HG02870 (cell line): ENCODE measurements around the gene CBLB.

Experiments
- ATAC-seq: cut with Tn5 transposase; IDR thresholded peaks from one replicate; pipeline ENCODE4 v1.9.1; 2021; ENCODE audit warnings: mild to moderate bottlenecking, moderate library complexity; ENCODE audit not compliant: unreplicated experiment

Gene CBLB

DNA sequence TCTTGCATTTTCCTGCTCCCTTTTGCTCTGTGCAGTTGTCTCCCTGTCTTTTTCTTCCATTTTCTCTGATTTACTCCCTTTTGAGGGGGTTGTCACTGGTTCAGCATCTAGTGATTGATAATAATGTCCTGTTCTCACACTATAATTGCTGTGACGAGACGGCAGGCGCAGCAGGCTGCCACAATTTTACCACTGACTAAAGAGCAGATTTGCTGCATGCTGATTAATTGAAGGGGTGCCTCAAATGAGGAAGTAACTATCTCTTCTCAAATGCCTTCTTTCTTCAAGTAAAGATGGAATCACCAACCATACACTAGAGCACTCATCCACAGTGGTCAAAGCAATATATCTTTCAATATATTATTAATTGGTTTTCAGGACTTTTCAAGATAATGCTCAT lies 219.3 kb downstream of the CBLB start:
- ATAC-seq = no peak

- no peak for ATAC-seq
Measured at GRCh38 chr3:105647047-105647446, 221.8 kb downstream of the CBLB start.

- no peak for ATAC-seq
Measured at GRCh38 chr3:105639131-105639530, 229.7 kb downstream of the CBLB start.

- no peak for ATAC-seq
Measured at GRCh38 chr3:105634708-105635107, 234.1 kb downstream of the CBLB start.

GRCh38 chr3:105629718-105630117 lies 239.1 kb downstream of the CBLB start:
- ATAC-seq = no peak

GRCh38 chr3:105626739-105627138 lies 242.1 kb downstream of the CBLB start:
- ATAC-seq = no peak

DNA sequence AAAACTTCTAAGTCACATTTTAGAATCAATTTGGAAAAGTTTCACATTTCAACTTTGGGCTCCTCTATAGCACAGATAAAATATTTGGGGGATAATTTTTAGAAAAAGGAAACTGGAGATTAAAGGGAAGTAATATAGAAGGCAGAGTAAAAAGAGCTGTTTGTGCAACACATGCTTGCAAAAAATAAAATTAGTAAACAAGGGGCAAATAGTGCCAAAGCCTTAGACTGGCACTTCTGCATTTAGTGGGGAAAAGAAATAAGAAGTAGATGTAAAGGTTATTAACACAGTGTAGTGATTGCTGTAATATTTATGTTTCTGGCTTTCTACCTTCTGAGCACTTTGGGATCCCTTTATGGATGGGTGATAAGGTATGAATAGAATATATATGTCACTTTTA lies 246.6 kb downstream of the CBLB start:
- no peak for ATAC-seq

- no peak for ATAC-seq
Measured at GRCh38 chr3:105620236-105620635, 248.6 kb downstream of the CBLB start.

DNA sequence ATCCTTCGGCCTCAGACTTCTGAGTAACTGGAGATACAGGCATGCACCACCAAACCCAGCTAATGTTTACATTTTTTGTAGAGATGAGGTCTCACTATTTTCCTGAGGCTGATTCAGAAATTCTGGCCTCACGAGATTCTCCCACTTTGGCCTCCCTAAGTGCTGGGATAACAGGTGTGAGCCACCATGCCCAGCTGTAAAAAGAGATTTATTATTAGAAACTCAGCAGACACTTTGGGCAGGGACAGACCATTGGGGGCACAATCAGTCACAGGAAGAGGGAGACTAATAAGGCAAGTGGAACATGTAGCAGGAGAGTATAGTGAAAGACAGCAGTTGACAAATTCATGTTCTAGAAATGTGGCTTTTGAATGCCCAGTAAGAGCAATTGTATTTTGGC lies 249.2 kb downstream of the CBLB start:
- ATAC-seq = no peak

- ATAC-seq = no peak
Measured at GRCh38 chr3:105618556-105618955, 250.3 kb downstream of the CBLB start.

- ATAC-seq = no peak
Measured at GRCh38 chr3:105616374-105617121, 252.3 kb downstream of the CBLB start.

DNA sequence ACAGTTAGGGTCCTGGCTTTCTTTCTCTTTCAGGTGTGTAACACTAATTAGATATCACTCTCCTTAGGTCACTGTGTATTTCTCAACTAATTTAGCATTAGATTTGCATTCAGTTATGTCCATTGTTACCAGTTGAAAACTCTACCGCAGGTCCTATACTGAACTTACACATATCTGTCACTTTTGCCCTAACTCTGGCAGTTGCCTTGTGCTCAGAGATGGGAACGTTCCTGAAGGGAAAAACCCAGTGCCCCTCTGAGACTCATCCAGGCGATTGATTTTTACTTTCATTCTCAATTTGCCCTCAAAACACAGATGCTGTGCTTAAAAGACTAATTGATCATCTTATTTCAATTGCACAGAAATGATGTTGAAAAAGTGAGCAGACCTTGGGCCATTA lies 253.0 kb downstream of the CBLB start:
- ATAC-seq = no peak

DNA sequence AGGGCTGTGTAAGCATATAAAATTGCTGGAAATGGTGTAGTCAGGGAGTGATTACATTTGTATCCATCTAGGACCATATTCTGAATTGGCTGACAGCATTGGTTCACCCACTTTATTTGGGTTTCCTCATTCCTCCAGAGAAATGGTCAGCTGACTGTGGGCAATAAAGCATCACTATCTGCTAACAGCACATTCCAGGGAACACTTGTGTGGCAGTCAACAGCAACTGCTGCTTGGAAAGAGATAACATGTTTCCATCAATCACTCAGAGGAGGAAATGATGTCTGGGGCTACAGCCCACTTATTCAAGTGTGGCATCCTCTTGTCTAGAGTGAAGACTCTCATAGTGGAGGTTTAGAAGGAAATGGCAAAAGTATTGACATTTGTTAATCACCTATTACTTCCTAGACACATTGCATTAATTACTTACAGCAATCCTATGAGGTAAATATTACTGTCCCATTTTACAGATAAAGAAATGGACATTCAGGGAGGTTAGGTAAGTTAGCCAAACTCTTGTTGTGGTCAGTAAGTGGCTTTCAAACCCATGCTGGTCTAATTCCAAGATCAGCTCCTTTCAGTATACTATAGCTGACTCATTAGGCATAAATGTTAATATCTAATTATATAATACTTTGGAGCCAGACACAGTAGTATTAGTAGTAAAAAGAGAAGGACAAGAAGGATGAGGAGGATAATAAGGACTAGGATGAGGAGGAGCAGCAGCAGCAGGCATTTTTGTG lies 254.4 kb downstream of the CBLB start:
- ATAC-seq = no peak

GRCh38 chr3:105613120-105613519 lies 255.7 kb downstream of the CBLB start:
- no peak for ATAC-seq

DNA sequence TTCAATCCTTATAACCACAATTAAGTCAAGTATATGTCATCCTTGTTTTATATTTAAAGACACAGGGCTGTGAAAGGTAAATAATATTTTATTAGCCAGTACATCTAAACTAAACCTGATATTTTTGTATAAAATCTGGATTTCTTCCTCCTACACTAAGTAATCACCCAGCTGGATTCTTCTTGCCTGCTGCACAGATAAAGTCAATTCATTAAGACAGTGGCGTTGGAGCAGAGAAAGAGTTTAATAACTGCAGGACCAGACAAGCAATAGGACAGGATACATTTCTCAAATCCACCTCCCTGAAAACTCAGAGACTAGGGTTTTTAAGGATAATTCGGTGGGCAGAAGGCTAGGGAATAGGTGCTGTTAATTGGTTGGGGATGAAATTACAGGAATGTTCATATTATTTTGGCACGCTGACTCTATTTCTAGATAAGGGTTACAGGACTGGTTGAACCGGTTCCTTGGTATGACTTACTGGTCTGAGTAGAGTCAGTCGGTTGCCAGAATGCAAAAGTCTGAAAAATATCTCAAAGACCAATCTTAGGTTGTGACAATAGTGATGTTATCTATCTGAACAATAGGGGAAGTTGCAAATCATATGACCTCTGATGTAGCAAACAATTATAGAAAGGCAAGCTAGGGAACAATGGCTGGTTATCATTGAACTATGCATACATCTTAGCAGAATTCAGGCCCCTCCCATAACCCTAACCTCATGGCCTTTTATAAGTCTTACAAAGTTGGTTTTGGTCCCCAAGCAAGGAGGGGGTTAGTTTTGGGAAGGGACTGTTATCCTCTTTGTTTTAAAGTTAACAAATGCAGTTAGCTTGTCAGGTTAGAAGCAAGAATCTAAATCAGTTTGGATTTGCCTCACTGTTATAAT lies 257.3 kb downstream of the CBLB start:
- ATAC-seq = no peak

DNA sequence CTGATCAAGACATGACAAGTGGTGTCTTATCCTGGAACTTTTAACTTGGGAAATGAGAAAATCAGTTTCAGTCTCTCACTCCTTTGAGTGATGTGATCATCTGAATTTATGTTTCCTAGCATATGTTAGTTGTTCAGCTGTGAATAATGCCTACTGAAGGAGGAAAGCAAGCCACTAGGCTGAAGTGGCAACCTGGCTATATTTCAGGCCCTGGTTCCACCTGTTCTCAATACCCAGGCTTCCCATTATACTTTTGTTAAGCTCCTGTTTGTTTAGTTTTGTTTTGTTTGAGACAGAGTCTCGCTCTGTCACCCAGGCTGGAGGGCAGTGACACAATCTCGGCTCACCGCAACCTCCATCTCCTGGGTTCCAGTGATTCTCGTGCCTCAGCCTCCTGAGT lies 258.3 kb downstream of the CBLB start:
- no peak for ATAC-seq

GRCh38 chr3:105608623-105609022 lies 260.2 kb downstream of the CBLB start:
- no peak for ATAC-seq

DNA sequence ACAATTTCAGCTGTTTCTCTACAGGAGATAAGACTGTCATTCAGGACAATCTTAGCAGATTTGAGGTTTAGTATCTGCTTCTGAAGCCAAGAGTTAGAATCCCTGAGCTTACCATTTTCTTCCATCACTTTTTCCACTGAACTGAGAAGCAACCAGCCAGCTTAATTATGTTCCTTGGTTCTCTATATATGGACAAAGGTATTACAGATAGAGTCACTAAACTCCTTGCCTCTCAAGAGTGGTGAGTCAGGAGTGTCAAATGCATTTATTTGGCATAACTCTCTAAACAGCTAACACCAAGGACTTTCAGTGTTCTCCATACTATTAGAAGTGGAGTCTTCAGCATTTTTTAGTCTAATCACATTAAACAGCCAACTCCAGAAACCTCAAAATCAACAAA lies 262.8 kb downstream of the CBLB start:
- ATAC-seq = no peak
